ENCODE data around the gene IL18R1.
A peak's percentile ranks its signal among the peaks of the same experiment; 100 is the strongest.

The IL18R1 gene

DNA sequence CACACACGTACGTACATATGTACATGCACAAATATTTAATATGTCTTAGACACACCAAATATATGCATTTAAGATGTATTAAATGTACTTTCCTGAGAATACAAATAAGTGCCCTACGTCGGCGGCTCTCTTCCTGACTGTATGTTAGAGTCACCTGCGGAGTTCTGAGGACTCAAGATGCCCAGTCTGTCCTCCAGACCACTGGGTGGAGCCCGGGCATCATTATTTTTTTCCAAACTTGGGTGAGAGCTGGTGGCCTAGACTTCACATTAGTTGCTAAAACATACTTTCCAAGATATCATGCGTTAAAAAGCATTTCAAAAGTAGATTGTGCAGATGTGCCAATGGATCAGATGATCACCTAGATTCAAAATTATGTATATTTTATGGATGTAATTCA, 2.9 kb downstream of the IL18R1 start:
- no peak for DNase-seq (ENCODE audit: low spot score)
- TF ChIP-seq, protein P1, sequence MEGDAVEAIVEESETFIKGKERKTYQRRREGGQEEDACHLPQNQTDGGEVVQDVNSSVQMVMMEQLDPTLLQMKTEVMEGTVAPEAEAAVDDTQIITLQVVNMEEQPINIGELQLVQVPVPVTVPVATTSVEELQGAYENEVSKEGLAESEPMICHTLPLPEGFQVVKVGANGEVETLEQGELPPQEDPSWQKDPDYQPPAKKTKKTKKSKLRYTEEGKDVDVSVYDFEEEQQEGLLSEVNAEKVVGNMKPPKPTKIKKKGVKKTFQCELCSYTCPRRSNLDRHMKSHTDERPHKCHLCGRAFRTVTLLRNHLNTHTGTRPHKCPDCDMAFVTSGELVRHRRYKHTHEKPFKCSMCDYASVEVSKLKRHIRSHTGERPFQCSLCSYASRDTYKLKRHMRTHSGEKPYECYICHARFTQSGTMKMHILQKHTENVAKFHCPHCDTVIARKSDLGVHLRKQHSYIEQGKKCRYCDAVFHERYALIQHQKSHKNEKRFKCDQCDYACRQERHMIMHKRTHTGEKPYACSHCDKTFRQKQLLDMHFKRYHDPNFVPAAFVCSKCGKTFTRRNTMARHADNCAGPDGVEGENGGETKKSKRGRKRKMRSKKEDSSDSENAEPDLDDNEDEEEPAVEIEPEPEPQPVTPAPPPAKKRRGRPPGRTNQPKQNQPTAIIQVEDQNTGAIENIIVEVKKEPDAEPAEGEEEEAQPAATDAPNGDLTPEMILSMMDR (IDR thresholded peaks at IDR 0.05; ENCODE audit: extremely low read depth, missing control alignments) = no peak

DNA sequence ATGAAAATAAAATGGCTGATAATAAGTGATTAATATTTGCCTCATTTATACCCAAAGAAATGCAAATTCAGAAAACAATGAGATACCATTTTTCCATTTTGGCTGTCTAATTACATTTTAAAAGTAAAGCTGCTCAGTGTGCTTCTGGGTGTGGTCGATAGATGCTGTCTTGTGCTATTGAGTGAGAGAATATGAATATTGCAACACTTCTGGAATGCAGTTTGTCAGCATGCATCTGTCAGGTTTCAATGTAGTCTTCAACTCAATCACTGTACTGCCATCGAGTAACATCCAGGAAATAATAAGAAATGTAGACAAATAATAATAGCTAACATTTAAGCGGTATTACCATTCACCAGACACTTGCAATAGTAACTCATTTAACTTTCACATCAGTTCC, 3.9 kb downstream of the IL18R1 start:
- TF ChIP-seq, protein P1 (IDR thresholded peaks at IDR 0.05; ENCODE audit: extremely low read depth, missing control alignments) = no peak
- DNase-seq (ENCODE audit: low spot score) = no peak

DNA sequence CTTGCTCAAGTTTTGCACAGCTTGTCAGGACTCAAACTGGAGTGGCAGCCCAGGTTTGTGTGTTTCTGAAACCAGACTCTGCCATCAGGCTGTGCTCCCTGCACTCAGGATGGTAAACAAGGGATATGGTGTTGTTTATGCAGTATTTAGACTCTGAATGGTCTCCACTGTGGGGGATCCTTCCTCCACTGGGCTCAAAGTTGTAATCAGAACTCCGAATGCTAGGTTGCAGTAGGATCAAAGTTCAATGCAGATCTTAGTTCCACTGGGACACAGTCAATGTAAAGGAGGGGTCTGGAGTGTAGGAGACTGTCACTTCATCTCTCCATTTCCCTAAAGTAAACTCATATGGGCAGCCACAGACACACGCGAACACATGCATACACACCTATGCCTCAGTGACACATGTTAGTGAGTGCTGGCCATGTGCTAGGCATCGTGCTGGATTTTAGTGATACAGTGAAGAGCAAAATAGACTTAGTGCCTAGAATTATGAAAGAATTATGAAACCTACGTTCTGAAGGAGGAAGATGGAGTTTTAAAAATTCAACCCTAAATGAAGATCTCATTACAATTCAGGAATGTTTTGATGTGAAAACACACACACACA, 6.1 kb downstream of the IL18R1 start:
- TF ChIP-seq, protein P1 (IDR thresholded peaks at IDR 0.05; ENCODE audit: extremely low read depth, missing control alignments) = no peak
- no peak for DNase-seq (ENCODE audit: low spot score)

DNA sequence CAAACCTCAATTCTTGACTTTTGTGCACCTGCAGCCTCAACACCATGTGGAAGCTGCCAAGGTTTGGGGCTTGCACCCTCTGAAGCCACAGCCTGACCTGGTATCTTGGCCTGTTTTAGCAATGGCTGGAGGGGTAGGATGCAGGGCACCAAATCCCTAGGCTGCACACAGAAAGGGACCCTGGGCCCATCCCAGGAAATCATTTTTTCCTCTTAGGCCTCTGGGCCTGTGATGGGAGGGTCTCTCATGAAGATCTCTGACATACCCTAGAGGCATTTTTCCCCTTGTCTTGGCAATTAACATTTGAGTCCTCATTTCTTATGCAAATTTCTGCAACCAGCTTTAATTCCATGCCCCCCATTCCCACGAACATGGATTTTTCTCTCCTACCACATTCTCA, 10.2 kb downstream of the IL18R1 start:
- TF ChIP-seq, protein P1 (IDR thresholded peaks at IDR 0.05; ENCODE audit: extremely low read depth, missing control alignments) = no peak

DNA sequence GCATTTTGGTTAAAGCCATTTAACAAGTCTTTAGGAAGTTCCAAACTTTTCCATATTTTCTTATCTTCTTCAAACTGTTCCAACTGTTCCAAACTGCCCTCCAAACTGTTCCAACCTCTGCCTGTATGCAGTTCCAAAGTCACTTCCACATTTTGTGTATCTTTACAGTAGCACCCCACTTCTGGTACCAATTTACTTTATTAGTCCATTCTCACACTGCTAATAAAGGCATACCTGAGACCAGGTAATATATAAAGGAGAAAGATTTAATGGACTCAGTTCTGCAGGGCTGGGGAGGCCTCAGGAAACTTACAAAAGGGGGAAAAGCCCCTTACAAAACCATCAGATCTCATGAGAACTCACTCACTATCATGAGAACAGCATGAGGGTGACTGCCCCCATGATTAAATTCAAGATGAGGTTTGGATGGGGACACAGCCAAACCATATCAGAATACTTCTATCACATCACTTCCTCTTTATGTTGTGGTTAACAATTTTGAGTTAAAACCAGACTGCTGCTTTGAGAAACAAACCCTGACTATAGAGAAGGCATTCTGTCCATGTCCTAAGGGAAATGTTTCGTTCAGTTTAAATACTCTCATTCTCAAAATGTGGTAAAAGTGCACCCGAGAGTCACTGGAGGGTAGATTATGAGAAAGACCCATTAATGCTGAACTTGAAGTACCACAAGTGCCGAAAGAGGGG, 11.0 kb downstream of the IL18R1 start:
- TF ChIP-seq, protein P1 (IDR thresholded peaks at IDR 0.05; ENCODE audit: extremely low read depth, missing control alignments) = no peak
- no peak for DNase-seq (ENCODE audit: low spot score)

More for the DNA sequence above, 10.2 kb downstream of the IL18R1 start:
- DNase-seq (ENCODE audit: low spot score) = no peak

DNA sequence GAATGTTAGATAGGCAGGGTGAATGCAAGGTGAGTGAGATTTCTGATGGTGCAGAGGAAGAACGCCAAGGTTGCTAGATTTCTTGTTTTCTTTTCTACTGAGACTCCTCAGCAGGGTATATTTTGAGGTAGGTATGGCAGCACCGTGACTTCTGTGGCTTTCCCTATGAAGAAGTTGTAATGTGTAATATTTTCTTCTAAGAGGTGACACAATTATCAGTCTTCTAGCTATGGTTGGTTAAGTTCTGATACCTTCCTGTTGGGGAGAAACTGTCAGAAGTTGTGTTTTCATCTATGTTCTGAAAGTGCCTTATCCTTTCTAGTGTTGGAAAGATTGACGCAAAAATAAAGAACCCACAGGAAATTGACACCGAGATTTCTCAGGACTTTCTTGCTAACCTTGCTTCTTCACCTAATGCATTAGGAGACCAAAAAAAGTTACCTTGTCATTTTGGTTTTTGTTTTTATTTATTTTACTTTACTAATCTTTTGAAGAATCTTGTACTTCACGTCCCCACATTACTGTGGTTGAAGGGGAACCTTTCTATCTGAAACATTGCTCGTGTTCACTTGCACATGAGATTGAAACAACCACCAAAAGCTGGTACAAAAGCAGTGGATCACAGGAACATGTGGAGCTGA, 11.9 kb downstream of the IL18R1 start:
- DNase-seq (ENCODE audit: low spot score) = peak; percentile 44
- TF ChIP-seq, protein P1 (IDR thresholded peaks at IDR 0.05; ENCODE audit: extremely low read depth, missing control alignments) = no peak

DNA sequence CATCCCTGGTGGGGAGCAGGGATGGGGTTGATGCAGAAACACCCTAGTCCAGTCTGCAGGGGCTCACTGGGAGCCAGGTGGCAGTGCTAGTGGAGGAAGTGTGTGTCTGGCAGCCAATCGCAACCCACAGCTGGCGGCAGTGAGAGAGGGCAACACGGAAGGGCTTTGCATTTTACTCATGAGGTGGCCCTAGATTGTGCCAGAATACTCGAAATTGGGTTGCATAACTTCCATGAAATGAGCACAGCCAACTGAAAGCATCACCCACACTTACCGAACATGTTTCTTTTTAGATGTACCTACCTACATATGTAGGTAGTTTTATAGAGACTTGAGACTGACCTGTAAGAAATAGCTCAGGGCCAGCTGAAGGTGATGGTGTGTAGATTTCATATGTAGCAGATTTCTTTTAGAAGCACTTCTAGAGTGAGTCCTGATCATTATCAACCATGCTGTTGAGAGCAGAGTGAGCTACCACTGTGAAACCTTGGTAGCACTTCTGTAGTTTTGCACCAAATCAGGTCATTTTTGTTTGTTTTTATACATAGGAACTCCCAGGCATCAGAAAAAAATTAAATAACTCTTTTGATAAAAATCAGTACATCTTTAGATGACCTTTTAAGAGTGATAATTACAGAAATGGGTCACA, 13.0 kb downstream of the IL18R1 start:
- TF ChIP-seq, protein P1 (IDR thresholded peaks at IDR 0.05; ENCODE audit: extremely low read depth, missing control alignments) = no peak
- DNase-seq (ENCODE audit: low spot score) = no peak

All from GM20000 (cell line).